HS-27A (cell line): ENCODE data around the gene NUDCD2.
"Not testable (repeated sequence)": the region's sequence is repeated elsewhere in the genome, so short reads cannot be mapped to it uniquely, and the experiment has no call there.

Source experiments
- DNase-seq: peaks from one replicate; pipeline ENCODE4 v3.0.0-alpha.2; 2012; ENCODE audit warnings: low read depth, missing footprints

The NUDCD2 gene

GRCh38 chr5:163426128-163426527 is 33.8 kb downstream of the NUDCD2 start:
- not testable (repeated sequence) for DNase-seq

- no peak for DNase-seq
Observed at GRCh38 chr5:163424836-163425235, 35.1 kb downstream of the NUDCD2 start.

GRCh38 chr5:163415673-163416072 is 44.2 kb downstream of the NUDCD2 start:
- DNase-seq: not testable (repeated sequence)

DNA sequence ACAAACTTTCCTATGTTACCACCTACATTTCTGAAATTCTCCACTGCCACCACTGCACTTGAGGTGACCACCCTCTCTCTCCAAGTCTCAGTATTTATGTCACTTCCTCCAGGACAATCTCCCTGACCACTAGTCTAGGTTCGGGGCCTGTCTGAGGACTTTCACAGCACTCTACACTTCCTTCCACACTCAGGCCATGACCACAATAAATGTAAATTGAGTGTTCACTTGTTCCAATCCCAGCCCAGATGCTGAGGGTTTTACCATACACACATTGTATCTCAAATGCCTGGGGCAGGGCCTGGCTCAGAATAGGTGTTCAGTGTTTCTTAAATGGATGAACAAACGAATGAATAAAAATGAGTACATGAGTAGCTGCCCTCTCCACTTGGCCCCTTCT is 49.4 kb downstream of the NUDCD2 start:
- no peak for DNase-seq

- DNase-seq: no peak
Observed at GRCh38 chr5:163409384-163409783, 50.5 kb downstream of the NUDCD2 start.

DNA sequence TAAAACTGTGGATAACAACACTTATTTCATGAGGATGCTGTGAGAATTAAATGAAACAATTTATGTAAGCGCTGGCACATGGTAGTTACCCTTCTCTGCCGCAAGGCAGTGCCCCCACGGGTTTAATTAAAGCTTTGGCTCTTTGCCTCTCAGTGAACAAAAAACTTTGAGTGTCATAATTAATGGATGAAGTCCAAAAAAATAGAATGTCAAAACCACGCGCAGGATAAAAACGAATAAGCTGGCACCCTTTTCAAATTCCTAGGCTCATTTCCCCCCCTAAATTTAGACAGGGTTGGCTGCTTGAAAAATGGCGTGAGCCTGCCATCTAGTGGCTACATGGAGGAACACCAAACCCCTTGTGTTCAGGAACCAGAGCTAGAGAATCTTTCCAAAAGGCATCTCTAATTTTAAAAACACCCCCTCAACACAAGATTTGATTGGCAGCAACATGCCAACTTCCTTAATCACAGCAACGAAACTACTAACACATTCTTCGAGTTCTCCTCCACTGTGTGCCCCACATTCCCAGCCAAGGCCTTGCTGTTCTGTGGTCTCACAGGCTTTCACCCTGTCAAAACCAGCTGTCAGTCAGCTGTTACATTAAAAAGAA is 51.5 kb downstream of the NUDCD2 start:
- peak; percentile 14 for DNase-seq

DNA sequence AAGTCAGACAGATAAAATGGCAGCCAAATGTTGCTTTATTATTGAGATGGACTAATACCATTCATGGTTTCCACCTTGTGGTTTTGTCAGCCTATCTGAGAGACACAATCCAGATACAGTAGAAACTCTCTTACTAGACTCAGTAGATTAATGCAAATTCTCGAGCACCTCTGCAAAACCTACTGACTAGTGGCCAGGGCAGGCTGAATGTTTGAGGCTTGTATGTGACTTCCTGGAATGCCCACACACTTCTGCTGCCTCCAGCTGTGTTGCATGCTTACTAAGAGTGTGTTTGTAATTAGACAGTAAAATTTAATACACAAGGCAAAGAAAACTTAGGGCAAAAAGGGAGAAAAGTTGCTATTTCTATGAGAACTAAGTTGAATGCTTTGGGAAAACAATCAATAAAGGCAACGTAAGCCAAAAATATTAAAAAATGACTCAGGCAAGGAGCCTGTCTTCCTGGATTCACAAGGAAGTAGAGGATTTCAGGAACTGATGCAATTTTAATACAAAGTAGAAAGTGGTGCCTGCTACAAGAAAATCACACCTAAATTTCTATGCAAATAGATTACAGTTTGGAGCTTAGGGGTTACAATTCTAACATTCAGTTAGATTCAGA is 52.8 kb downstream of the NUDCD2 start:
- DNase-seq: no peak

DNA sequence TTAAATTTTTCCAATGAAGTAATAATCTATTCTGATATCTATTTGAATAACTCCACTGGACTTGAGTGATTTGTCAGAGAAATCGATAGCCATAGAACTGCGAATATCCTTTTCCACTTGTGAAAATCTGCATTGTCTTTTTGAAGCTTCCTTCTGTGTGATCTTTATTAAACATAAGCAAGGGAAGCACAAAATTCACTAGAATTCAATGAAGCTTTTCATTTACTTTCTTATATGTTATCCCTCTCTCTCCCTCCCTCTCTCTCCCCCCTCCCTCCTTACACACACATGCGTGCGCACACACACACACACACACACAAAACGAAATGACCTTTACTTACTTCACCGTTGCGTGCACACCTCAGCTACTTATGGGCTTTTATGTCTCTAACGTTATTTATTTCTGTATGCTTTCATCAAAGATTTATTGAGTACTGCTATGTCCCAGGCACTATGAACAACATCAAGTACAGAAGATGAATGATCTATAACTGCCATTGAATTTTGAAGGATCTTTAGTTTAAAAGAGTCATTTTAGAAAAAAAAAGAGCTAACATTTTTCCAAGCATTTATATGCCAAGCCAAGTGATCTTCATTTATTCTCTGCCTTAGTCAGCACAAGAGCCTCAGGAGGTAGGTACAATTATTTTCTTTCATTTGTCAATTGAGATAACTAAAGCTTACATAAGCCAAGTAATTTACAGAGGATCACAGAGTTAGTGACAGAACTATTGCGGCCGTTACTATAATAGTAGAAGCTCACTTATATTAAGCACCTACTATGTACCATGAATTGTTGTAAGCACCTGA is 55.3 kb downstream of the NUDCD2 start:
- no peak for DNase-seq

- DNase-seq: no peak
Observed at GRCh38 chr5:163402007-163402406, 57.9 kb downstream of the NUDCD2 start.

DNA sequence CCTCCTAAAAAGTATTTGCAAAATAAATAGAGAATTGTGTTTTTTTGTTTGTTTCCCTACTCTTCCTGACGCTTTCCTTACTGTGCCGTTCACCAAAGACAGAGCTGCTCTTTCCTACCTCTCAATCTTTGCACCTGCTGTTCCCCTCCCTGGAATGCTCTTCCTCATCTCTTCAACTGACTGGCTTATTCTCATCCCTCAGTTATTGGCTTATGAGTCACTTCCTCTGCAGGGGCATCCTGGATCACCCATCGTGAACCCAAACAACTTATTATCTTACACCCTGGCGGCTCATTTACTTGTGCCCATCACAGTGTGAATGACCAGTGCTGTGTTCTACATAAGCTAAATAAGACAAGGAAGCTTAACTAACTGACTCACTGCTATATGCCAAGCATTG is 58.6 kb downstream of the NUDCD2 start:
- no peak for DNase-seq

GRCh38 chr5:163399923-163400322 is 60.0 kb downstream of the NUDCD2 start:
- no peak for DNase-seq

GRCh38 chr5:163397354-163397753 is 62.5 kb downstream of the NUDCD2 start:
- DNase-seq: no peak

GRCh38 chr5:163396818-163397340 is 63.0 kb downstream of the NUDCD2 start:
- not testable (repeated sequence) for DNase-seq
